H1 (cell line): Measurements from ENCODE around the gene MAPRE2.

Source experiments
- KDM1A ChIP-seq: fragments of 200-600, 300-600 bp; sonication (generic); IDR thresholded peaks from 2 replicates; pipeline ENCODE4 v1.7.1; 2016; ENCODE audit warnings: mild to moderate bottlenecking, low read length, borderline replicate concordance
- PHF8 ChIP-seq: fragments of 200-600 bp; sonication (generic); conservative IDR thresholded peaks from 2 replicates; pipeline ENCODE4 v1.7.1; 2012; ENCODE audit warnings: low read depth, mild to moderate bottlenecking, inconsistent platforms, low read length, moderate library complexity
- POLR2A ChIP-seq, 2 experiments: IDR thresholded peaks; 1 replicate in 1 of 2; 2 replicates in 1 of 2; pipeline ENCODE4 v1.6.1; 2011; ENCODE audit warnings: low read depth in 2 of 2, low read length in 2 of 2, mild to moderate bottlenecking in 2 of 2; ENCODE audit errors: control extremely low read depth in 1 of 2
- POLR2AphosphoS5 ChIP-seq: IDR thresholded peaks from 2 replicates; pipeline ENCODE4 v1.6.1; 2011; ENCODE audit warnings: low read depth, low read length
- TF ChIP-seq, protein P1 (sequence below): IDR thresholded peaks from 2 replicates; pipeline ENCODE4 v1.6.1; 2011; ENCODE audit warnings: low read depth, mild to moderate bottlenecking, low read length; ENCODE audit not compliant: insufficient read depth
- TF ChIP-seq, protein P2 (sequence below), 3 experiments: IDR thresholded peaks; 1 replicate in 2 of 3; 2 replicates in 1 of 3; pipeline versions ENCODE4 v1.5.1 to v1.6.1; 2011; ENCODE audit warnings: low read length in 3 of 3, mild to moderate bottlenecking in 3 of 3, inconsistent platforms in 2 of 3, low read depth in 1 of 3, moderate library complexity in 1 of 3; ENCODE audit not compliant: insufficient read depth in 1 of 3; ENCODE audit errors: control extremely low read depth in 1 of 3

DNA sequence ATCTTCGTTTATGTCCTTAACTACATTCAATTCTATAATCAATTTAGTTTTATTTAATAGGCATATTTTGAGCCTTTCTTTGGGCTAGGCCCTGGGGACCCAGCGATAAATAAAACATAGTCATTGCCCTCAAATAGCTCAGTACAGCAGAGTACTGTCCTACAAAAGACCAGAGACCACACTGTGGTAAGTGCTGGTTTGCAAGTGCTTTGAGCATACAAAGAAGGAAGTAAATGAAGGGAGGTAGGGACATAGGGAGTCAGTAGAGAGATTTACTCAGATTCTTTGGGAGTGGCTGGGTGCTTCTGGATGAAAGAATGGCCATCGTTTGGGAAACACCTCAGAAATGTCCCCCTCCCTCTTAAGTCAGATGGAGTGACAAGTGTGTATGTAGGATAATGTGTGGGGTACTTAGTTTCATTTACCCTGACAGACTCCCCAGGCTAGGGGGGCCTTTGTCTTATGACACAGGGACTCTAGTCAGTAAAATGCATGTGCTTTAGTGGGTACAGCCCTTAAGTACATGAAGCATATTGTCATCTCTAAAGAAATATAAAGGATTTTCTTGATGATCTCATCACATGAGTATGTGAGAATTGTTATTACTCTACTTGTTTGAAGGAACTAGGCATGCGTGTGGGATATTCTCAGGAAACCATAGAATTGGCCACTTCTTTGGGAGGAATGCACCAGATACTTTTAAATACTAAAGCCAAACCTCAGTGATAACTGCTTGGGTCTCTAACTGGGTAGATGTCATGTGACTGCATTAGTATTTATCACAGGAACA, 35.1 kb downstream of the MAPRE2 start:
- no peak for TF ChIP-seq PHF8
- TF ChIP-seq, protein P1, sequence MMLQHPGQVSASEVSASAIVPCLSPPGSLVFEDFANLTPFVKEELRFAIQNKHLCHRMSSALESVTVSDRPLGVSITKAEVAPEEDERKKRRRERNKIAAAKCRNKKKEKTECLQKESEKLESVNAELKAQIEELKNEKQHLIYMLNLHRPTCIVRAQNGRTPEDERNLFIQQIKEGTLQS, result no peak
- TF ChIP-seq, protein P2, sequence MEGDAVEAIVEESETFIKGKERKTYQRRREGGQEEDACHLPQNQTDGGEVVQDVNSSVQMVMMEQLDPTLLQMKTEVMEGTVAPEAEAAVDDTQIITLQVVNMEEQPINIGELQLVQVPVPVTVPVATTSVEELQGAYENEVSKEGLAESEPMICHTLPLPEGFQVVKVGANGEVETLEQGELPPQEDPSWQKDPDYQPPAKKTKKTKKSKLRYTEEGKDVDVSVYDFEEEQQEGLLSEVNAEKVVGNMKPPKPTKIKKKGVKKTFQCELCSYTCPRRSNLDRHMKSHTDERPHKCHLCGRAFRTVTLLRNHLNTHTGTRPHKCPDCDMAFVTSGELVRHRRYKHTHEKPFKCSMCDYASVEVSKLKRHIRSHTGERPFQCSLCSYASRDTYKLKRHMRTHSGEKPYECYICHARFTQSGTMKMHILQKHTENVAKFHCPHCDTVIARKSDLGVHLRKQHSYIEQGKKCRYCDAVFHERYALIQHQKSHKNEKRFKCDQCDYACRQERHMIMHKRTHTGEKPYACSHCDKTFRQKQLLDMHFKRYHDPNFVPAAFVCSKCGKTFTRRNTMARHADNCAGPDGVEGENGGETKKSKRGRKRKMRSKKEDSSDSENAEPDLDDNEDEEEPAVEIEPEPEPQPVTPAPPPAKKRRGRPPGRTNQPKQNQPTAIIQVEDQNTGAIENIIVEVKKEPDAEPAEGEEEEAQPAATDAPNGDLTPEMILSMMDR (IDR thresholded peaks at IDR 0.05; ENCODE audit: control extremely low read depth in 1 of 3, insufficient read depth in 1 of 3, low read depth in 1 of 3, low read length in 3 of 3), result no peak
- no peak for TF ChIP-seq KDM1A
- no peak for TF ChIP-seq POLR2A (IDR thresholded peaks at IDR 0.05; ENCODE audit: control extremely low read depth in 1 of 2, low read depth in 2 of 2, low read length in 2 of 2)
- TF ChIP-seq POLR2AphosphoS5, result no peak
